GM19035 (cell line): ENCODE results near the gene CENPT.

Experiments
- ATAC-seq: cut with Tn5 transposase; IDR thresholded peaks from one replicate; pipeline ENCODE4 v1.9.1; 2021; ENCODE audit not compliant: unreplicated experiment

Gene CENPT

GRCh38 chr16:67814567-67814966, 32.9 kb downstream of the CENPT start:
- no peak for ATAC-seq

GRCh38 chr16:67811899-67812298, 35.6 kb downstream of the CENPT start:
- ATAC-seq: no peak

GRCh38 chr16:67807148-67807682, 40.3 kb downstream of the CENPT start:
- ATAC-seq: no peak

- peak; percentile 88 for ATAC-seq
These were observed 40.9 kb downstream of the CENPT start, which contains the start of the genes RANBP10 and TSNAXIP1 for GRCh38 chr16:67806428-67807147. TSS of gene RANBP10 (minus strand) at chr16:67806560. CDS start at chr16:67806536, 24 bp downstream. TSS of gene TSNAXIP1 (plus strand) at chr16:67806889. CDS start at chr16:67807150, 261 bp downstream.

GRCh38 chr16:67805718-67806427, 41.6 kb downstream of the CENPT start:
- peak; percentile 2 for ATAC-seq

GRCh38 chr16:67804853-67805542, 42.5 kb downstream of the CENPT start:
- ATAC-seq: no peak

GRCh38 chr16:67803894-67804293, 43.6 kb downstream of the CENPT start:
- no peak for ATAC-seq

- ATAC-seq: no peak
These were observed 45.6 kb downstream of the CENPT start for GRCh38 chr16:67801883-67802282.

- ATAC-seq: no peak
These were observed 46.3 kb downstream of the CENPT start for GRCh38 chr16:67801241-67801640.

GRCh38 chr16:67800338-67800926, 47.1 kb downstream of the CENPT start:
- ATAC-seq: no peak

- no peak for ATAC-seq
These were observed 51.3 kb downstream of the CENPT start for GRCh38 chr16:67796099-67796718.

GRCh38 chr16:67790071-67790470, 57.4 kb downstream of the CENPT start:
- no peak for ATAC-seq

GRCh38 chr16:67786491-67786890, 61.0 kb downstream of the CENPT start:
- no peak for ATAC-seq

- no peak for ATAC-seq
These were observed 64.2 kb downstream of the CENPT start for GRCh38 chr16:67783353-67783725.

- no peak for ATAC-seq
These were observed 64.7 kb downstream of the CENPT start for GRCh38 chr16:67782567-67783352.

GRCh38 chr16:67781565-67781921, 66.0 kb downstream of the CENPT start:
- ATAC-seq: no peak

- ATAC-seq: no peak
These were observed 66.5 kb downstream of the CENPT start for GRCh38 chr16:67780847-67781564.

GRCh38 chr16:67779256-67780014, 68.1 kb downstream of the CENPT start:
- no peak for ATAC-seq
